Measurements from ENCODE around the gene CD320.

GRCh38 chr19:8355631-8356402 lies 47.7 kb upstream of the CD320 start:
- TF ChIP-seq CTCF (IDR thresholded peaks at IDR 0.05) (no peak), ZSCAN20 (CRISPR knock-in tag; IDR thresholded peaks at IDR 0.05) (no peak), POLR2A (IDR thresholded peaks at IDR 0.05; ENCODE audit: low read length) (no peak)

Measured in A549 (cell line).